Inflammatory macrophage treated with lipopolysaccharide for 4 hours (primary cell): Measurements from ENCODE around the gene SH3BP2.
"Not testable (repeated sequence)": the region's sequence is repeated elsewhere in the genome, so short reads cannot be mapped to it uniquely, and the experiment has no call there.

Source experiments
- DNase-seq: peaks from one replicate; pipeline ENCODE4 v3.0.0-alpha.2; 2020

The SH3BP2 gene

GRCh38 chr4:2763511-2763967 lies 29.3 kb upstream of the SH3BP2 start:
- DNase-seq, result no peak

DNA sequence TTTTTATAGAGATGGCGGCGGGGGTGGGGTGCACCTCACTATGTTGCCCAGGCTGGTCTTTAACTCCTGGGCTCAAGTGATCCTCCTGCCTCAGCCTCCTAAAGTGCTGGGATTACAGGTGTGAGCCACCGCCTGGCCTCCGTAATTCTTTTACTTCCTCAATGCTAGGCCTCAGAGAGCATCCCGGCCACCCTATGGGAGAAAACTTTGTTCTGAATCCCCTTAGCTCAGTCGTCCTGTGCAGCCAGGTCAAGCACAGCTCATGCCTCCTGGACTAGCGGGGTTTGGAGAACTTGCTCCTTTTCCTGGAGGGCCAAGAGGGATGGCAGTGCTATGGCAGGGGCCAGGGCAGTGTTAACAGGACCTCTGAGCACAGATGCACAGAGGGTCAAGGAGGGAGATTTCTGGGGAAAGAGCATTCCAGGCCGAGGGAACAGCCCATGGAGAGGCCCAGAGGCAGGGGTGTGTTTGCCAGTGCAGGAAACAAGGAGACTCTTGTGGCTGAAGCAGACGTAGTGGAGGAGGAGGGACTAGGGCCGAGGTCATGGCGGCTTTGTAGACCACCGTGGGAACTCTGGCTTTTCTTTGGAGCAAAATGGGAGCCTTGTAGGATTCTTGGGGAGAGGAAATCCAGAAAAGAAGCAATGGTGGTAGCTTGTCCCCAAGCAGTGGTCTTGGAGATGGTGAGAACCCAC lies 26.9 kb upstream of the SH3BP2 start:
- DNase-seq, result no peak

DNA sequence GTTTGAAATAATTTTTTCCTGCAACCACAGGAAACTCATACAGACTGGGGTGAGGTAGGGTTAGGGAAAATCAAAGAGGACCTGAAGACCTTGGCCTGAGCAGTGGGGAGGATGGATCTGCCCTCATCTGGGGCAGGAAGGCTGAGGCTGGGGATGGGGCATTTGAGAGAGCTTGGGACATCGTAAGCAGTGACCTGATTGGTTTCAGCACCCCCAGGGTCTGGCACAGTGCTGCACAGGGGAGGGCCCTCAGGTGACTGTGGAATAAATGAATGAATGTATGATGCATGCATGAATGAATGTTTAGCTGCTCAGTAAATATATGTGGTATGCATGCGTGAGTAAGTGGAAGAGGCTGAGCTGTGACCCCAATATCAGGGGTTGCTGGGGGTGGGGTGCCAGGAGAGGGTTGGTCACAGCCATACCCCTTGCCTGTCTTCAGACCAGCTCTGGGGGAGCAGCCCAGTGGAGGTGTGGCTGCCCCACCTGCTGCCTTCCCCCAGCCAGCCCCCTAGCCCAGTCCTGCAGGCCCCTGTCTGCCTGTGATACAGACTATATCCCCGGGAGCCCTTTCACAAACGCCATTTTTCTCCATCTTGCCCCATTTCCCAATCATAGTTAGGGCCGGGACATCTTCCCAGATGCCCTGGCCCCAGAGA lies 25.7 kb upstream of the SH3BP2 start:
- DNase-seq, result no peak

DNA sequence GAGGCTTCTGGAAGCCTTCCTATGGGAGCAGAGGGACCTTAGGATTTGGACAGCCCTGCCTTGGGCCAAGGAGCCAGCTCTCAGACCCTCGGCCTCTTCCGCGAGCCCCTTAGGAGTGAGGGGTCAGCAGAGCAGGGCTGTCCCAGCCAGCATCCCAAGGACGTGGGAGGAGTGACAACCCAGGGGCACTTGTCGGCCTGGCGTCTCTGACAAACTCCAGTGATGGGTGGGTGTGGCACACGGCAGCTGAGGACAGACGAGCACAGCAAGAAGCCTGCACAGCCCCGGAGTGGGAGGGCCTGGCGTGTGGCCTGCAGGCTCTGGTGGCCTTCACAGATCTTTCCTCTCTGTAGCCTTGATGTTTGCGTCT lies 25.2 kb upstream of the SH3BP2 start:
- no peak for DNase-seq

- no peak for DNase-seq
Observed at GRCh38 chr4:2768124-2768523, 24.8 kb upstream of the SH3BP2 start.

DNA sequence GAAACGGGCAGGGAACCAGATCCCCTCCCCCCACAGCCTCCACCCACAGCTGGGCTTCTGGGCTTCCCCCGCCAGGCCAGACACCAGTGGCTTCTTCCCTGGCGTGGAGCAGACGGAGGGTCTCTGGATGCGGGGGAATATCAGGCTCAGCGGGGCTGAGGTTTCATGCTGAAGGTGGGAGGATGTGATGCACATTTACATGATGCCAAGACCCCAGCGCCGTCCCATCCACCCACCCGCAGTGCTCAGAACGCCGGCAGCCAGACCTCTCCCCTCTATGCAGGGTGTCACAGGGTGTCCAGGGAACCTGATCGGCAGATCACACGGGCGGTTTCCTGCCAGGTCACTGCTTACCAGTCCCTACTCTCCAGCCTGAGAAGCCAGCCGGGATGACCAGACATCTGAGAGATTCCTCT lies 24.0 kb upstream of the SH3BP2 start:
- no peak for DNase-seq

- peak; percentile 70 for DNase-seq
Observed at GRCh38 chr4:2771264-2771663, 21.6 kb upstream of the SH3BP2 start.

DNA sequence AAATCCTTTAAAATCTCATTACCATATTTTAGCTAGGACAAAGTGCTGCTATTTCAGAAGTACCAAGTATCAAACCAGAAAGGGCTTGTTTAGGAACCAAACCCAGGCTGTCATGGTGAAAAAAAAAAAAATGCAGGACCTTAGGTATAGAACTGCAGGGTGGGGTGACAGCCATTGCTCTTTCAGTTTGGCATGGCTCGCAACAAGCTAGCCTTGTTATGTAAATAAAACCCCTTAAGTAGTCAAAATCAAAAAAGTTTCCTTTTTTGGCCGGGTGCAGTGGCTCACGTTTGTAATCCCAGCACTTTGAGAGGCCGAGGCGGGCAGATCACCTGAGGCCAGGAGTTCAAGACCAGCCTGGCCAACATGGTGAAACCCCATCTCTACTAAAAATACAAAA lies 12.2 kb upstream of the SH3BP2 start:
- DNase-seq, result not testable (repeated sequence)

- no peak for DNase-seq
Observed at GRCh38 chr4:2781911-2782310, 11.0 kb upstream of the SH3BP2 start.

GRCh38 chr4:2783790-2784189 lies 9.1 kb upstream of the SH3BP2 start:
- no peak for DNase-seq

- DNase-seq, result peak; percentile 73
Observed at GRCh38 chr4:2785613-2786012, 7.3 kb upstream of the SH3BP2 start.

GRCh38 chr4:2786152-2786671 lies 6.7 kb upstream of the SH3BP2 start:
- DNase-seq, result no peak

GRCh38 chr4:2786794-2787229 lies 6.1 kb upstream of the SH3BP2 start:
- DNase-seq, result no peak

GRCh38 chr4:2787230-2788100 lies 5.4 kb upstream of the SH3BP2 start:
- DNase-seq, result peak; percentile 76

DNA sequence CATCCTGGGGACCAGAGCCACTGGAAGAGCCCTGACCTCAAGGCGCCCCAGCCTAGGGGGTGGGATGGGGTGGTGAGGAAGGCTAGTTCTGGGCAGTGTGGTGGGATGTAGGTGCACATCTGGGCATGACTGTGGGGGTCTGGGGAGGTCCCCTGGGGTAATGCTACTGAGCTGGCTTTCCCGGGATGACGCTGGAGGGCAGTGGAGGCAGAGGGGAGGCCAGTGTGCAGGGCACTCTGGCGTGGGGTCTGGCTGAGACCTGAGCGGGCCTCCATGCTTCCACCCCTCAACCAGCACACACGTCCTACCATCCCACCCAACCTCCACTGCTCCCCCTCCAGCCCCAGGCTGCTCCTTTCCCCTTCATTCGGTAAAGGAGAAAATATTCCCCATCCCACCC lies 4.8 kb upstream of the SH3BP2 start:
- DNase-seq, result no peak

GRCh38 chr4:2788532-2789103 lies 4.3 kb upstream of the SH3BP2 start:
- DNase-seq, result no peak

DNA sequence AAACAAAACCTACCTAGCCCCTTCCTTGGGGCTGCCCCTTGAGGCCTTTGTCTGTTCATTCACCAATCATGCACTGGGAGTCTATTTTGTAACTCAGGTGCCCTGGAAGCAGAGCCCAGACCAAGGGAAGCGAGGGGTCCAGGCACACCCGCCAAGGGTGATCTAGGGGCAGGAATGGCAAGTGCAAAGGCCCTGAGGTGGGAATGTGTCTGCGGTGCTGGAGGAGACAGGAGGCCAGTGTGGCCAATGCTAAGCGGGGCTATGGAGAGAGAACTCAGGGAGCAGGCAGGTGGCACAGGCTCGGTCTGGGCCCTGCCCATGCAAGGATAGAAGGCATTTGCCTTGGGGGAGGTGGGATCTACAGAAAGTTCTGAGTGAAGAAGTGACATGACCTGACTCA lies 3.5 kb upstream of the SH3BP2 start:
- DNase-seq, result no peak

GRCh38 chr4:2789793-2790582 lies 2.9 kb upstream of the SH3BP2 start:
- DNase-seq, result no peak

DNA sequence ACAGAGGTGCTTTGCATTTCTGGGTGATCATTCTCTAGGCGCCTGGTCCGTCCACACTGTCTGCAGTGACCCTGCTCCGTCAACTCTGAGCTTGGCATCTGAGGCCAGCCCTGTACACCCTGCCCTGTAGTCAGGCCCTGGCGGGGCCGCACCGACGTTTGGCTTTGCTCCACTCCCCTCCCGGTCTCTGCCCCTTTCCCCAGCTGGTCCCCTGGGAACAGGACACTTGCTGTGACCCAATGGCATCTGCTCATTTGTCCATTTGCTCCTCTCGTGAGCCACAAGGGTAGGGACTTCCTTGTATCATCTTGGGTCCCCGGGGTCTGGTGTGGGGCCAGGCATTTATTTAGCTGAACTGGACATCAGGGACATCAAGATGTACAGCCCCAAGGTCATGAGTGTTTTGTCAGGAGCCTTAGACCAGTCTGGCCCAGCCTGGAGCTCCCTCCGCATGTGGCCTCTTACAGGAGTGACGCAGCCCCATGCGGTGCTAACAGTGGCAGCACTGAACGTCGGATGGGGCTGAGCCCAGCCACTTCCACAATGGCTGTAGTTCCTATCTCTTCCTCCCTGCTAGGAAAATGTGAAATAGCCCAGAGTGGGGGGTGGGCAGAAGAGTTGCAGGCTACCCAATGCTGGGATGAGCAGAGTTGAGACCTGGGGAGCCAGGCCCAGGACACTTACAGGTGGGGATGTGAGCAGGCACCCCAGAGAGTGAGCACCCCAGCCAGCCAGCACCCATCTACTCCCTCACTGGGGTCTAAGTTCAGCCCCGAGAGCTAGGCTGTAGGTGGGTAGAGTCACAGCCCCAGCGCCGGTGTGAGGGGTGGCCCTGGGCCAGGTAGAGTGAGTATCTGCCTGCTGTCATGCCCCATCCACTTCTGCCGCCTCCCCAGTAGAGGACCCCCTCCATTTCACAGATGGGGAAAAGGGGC lies 2.0 kb upstream of the SH3BP2 start:
- peak; percentile 73 for DNase-seq

DNA sequence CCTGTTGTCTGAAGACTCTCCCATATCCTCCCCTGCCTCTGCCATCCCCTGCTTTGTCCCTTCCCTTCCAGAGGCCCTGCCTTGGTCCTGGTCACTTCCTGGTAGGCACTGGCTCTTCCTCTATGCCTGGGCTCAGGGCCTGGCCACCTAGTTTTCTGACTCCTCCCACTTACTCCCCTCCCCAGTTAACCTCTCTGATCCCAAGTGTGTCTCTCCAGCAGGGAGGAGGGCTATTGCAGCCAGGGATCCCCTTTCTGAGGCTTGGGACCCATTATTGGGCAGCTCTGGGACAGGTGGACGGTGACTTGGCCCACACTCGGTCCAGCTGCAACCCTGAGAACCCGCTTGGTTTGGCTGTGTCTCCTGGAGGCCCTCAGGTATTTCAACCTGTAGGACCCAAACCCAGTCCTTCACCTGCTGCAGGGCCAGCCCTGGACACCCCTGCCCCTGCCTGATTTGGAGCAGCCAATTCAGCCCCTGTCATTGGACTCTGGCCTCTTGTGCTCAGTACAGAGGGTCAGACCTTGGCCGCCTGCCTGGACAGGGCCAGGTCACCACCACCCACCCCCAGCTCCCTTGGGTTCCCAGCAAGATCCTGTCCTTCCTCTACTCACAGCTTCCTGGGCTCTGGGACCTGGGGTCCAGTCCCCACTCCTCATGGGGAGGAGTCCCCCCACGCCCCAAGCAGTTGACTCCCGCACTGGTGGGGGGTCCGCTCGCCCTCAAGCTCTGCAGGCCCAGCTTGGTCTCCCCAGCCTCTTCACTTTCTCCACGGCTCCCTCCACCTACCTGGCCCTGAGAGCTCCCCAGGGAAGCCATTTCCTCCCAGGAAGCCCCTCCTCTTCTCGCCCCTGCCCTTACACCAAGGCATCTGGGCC lies 1.1 kb upstream of the SH3BP2 start:
- DNase-seq, result no peak
